ENCODE results near the gene ABCD2.

- TF ChIP-seq CTCF (conservative IDR thresholded peaks at IDR 0.05; ENCODE audit: low read depth, low read length) (no peak), EZH2 (IDR thresholded peaks at IDR 0.05; ENCODE audit: low read length, unreplicated experiment) (no peak), EZH2phosphoT487 (IDR thresholded peaks at IDR 0.05; ENCODE audit: borderline replicate concordance, low read length) (no peak)
Measured at GRCh38 chr12:39619316-39619659, 315 bp downstream of the ABCD2 start.
